Ascending aorta (tissue), 2 donors: Measurements from ENCODE around the gene TEX2. TPM values are rescaled to one million over a fixed set of nuclear protein-coding genes. Genes with fewer than 3 reads are reported as not detected.

Source experiments
- DNase-seq, 2 donors: peaks; one replicate each; pipeline ENCODE4 v3.0.0-alpha.2; 2019; ENCODE audit warnings: low spot score in 2 of 2
- H3K27ac ChIP-seq, 2 donors: fragments of 200-600 bp; sonication (generic); one replicate each; pipeline ENCODE4 v1.5.1; 2016 to 2017; ENCODE audit warnings: mild to moderate bottlenecking in 1 of 2
- H3K27me3 ChIP-seq: fragments of 200-600 bp; sonication (generic); one replicate; pipeline ENCODE4 v1.5.1; 2017
- H3K36me3 ChIP-seq, 2 donors: fragments of 200-600 bp; sonication (generic); one replicate each; pipeline ENCODE4 v1.5.1; 2016
- H3K4me1 ChIP-seq, 2 donors: fragments of 200-600 bp; sonication (generic); one replicate each; pipeline ENCODE4 v1.5.1; 2016 to 2017; ENCODE audit warnings: mild to moderate bottlenecking in 1 of 2
- H3K4me3 ChIP-seq, 2 donors: fragments of 200-600 bp; sonication (generic); one replicate each; pipeline ENCODE4 v1.5.1; 2016 to 2017; ENCODE audit warnings: mild to moderate bottlenecking in 1 of 2
- H3K9me3 ChIP-seq, 2 donors: fragments of 200-600 bp; sonication (generic); one replicate each; pipeline ENCODE4 v1.5.1; 2016
- intact Hi-C: fragments of 100-400 bp; cut with DNase I; formaldehyde crosslinking; loops from one replicate; pipeline ENCODE4 v1.15.1; 2023
- total RNA-seq: library from RNA; depleted of rRNA; stranded (reverse); fragments of >200 nt; gene quantifications from one replicate; pipeline ENCODE4 v1.1.0, GENCODE V29; 2016
- TF ChIP-seq, protein P1 (sequence below), 3 experiments: fragments of 200-600 bp in 2 of 3; fragments of 450-650 bp in 1 of 3; sonication (generic) in 2 of 3; IDR thresholded peaks; one replicate each; pipeline ENCODE4 v1.5.1; 2016 to 2019; ENCODE audit warnings: antibody characterized with exemption in 3 of 3, mild to moderate bottlenecking in 1 of 3, moderate library complexity in 1 of 3

The TEX2 gene
- total RNA-seq, 1 donor from 2014 or later = 94.6 TPM

DNA sequence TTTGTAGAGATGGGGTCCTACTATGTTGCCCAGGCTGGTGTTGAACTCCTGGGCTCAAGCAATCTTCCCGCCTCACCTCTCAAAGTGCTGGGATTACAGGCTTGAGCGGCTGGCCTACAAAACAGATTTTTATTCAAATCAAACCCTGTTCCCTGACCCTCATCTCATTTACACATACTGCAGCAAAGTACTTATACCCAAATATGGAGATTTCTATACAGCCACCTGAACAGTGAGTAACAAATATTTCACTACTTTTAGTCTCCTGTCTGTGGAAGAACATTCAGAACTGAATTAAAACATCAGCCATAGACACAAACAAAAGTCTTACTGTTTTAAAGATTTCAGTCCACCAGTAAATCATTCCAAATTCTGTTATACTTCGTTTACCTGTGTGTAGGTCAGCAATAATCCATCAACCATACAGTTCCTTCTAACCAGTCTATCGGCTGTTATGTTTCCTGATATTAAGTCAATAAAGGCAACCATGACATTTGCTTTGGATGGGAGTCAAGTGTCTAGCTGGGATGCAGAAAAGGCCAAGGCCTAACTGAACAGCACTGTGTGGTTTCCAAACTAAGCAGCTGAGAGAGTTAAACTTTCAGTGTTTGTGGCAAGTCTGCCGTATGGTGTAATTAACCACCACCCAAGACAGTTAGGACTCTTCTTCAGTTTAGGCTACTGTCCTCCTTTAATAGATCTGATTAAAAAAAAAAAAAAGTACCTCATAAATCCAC lies 155.4 kb downstream of the TEX2 start:
- H3K4me3 ChIP-seq = no peak overlapping the region
- H3K9me3 ChIP-seq = no peaks in the 10 kb centered on the region
- no peaks in the 10 kb centered on the region for H3K4me1 ChIP-seq
- peaks cover 0 to 4% of the 10 kb centered on the region in 2 donors for H3K36me3 ChIP-seq
- no peak for DNase-seq
- intact Hi-C loops = no loop called here
- H3K27ac ChIP-seq = no peak overlapping the region
- TF ChIP-seq, protein P1, sequence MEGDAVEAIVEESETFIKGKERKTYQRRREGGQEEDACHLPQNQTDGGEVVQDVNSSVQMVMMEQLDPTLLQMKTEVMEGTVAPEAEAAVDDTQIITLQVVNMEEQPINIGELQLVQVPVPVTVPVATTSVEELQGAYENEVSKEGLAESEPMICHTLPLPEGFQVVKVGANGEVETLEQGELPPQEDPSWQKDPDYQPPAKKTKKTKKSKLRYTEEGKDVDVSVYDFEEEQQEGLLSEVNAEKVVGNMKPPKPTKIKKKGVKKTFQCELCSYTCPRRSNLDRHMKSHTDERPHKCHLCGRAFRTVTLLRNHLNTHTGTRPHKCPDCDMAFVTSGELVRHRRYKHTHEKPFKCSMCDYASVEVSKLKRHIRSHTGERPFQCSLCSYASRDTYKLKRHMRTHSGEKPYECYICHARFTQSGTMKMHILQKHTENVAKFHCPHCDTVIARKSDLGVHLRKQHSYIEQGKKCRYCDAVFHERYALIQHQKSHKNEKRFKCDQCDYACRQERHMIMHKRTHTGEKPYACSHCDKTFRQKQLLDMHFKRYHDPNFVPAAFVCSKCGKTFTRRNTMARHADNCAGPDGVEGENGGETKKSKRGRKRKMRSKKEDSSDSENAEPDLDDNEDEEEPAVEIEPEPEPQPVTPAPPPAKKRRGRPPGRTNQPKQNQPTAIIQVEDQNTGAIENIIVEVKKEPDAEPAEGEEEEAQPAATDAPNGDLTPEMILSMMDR (IDR thresholded peaks at IDR 0.05) = no peak
- H3K27me3 ChIP-seq = no peaks in the 10 kb centered on the region

DNA sequence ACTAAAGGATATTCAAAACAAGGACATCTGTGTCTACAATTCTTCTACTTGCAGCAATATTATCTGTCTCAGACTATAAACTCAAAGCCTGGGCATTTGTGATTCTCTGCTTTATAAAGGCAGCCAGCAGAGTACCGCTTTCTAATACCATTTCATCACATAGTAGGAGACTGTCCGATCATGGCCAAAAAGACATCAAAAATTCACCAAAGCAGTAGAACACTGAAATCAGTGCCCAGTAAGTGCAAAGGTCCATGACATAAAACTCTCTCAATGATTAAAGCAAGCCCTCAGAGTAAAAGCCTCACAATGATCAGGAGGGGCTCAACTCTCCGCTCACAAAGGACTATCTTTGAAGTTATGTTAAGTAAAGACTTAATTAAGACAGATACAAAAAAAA lies 156.1 kb downstream of the TEX2 start:
- intact Hi-C loops = no loop called here
- TF ChIP-seq, protein P1 (IDR thresholded peaks at IDR 0.05) = no peak
- no peak for DNase-seq
- Histone ChIP-seq H3K27ac (no peak overlapping the region), H3K27me3 (no peaks in the 10 kb centered on the region), H3K4me1 (no peaks in the 10 kb centered on the region), H3K36me3 (peaks cover 0 to 4% of the 10 kb centered on the region in 2 donors), H3K9me3 (no peaks in the 10 kb centered on the region), H3K4me3 (no peak overlapping the region)

DNA sequence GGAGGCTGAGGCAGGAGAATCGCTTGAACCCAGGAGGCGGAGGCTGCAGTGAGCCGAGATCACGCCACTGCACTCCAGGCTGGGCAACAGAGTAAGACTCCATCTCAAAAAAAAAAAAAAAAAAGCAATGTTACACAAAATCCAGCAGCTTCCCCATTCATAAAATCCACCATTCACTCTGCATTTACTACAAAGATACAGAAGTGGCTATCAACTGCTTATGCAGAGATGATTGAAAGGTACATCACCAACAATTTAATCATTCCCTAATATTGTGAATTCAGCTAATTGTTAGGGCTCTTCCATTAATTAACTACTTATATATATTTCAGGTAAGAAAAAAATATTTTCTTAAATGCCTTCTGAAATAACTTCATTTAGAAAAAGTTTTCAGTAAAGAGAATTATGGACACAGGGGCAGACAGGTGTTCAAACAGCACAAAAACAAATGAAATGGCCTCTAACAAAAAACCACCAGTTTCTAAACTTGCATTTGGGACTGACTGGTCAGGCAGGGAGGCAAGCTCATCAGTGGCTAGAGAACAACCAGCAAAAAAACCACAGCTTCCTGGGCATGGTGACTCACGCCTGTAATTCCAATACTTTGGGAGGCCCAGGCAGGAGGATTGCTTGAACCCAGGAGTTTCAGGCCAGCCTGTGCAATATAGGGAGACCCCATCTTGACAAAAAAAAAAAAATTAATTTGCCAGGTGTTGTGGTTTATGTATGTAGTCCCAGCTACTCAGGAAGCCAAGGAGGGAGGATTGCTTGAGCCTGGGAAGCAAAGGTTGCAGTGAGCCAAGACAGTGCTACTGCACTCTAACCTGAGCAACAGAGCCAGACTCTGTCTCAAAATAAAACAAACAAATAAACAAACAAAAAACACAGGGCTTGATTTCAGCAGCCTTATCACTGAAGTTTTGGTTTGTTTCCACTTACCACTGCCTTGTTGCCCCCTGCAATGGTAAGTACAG lies 159.4 kb downstream of the TEX2 start:
- intact Hi-C loops = no loop called here
- no peaks in the 10 kb centered on the region for H3K36me3 ChIP-seq
- no peak overlapping the region for H3K27ac ChIP-seq
- H3K27me3 ChIP-seq = no peaks in the 10 kb centered on the region
- TF ChIP-seq, protein P1 (IDR thresholded peaks at IDR 0.05) = no peak
- no peaks in the 10 kb centered on the region for H3K4me1 ChIP-seq
- no peak overlapping the region for H3K4me3 ChIP-seq
- no peaks in the 10 kb centered on the region for H3K9me3 ChIP-seq
- DNase-seq = no peak

DNA sequence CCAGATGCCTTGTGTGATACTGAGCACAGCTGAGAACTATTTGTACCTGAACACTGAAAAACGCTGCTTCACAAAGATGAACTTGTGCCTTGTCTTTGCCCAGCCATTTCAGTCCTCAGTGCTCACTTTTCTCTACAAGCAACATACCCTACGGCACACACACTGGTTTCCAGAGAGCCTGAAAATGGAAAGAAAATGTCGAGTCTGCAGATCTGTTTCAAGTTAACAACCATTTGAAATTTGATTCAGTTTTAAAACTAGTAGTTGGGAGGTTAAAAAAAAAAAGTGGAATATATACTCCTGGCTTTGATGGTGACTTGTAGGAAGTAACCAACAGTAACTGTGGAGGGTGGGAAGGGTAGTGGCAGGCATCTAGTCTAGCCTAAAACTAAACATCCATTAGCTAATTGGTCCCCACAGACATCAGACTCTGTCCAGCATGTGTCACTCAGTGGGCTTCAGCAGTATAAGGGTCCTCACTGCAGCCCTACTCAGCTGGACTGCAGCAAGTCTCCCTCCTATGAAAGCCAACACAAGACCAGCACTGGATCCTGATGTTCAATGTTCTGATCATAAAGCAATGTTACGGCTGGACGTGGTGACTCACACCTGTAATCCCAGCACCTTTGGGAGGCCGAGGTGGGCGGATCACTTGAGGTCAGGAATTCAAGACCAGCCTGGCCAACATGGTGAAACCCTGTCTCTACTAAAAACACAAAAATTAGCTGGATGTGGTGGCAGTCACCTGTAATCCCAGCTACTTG lies 160.3 kb downstream of the TEX2 start:
- no peak for DNase-seq
- Histone ChIP-seq H3K4me3 (no peak overlapping the region), H3K36me3 (no peaks in the 10 kb centered on the region), H3K27ac (no peak overlapping the region), H3K27me3 (no peaks in the 10 kb centered on the region), H3K4me1 (no peaks in the 10 kb centered on the region), H3K9me3 (no peaks in the 10 kb centered on the region)
- intact Hi-C loops = no loop called here
- TF ChIP-seq, protein P1 (IDR thresholded peaks at IDR 0.05) = no peak

DNA sequence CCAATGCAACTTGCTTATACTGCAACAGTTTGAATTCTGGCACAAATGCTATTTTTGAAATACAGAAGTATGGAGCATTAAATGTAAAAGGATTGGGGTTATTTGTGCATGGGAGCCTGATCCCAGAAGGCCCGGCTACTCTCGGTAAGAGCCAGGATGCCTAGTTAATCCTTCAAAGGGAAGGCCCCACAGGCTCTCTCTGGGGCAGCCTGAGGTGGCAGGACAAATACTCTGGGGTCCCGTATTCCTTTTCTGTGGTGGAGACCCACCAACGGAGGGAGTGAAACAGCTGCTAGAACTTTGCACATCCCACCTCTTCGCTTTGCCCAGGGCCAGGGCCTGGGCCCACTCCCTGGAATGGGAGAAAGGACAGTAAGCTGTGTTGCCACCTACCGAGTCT lies 163.5 kb downstream of the TEX2 start:
- Histone ChIP-seq H3K27me3 (no peaks in the 10 kb centered on the region), H3K4me3 (no peak overlapping the region), H3K4me1 (peaks cover 0 to 10% of the 10 kb centered on the region in 2 donors), H3K36me3 (peaks cover 3% of the 10 kb centered on the region in 2 donors), H3K9me3 (no peaks in the 10 kb centered on the region), H3K27ac (no peak overlapping the region)
- intact Hi-C loops = no loop called here
- no peak for DNase-seq
- TF ChIP-seq, protein P1 (IDR thresholded peaks at IDR 0.05) = no peak
